ENCODE results near the gene AMBP.

The AMBP gene

GRCh38 chr9:114071197-114071795 is 6.8 kb downstream of the AMBP start:
- DNase-seq: no peak

GRCh38 chr9:114070188-114071103 is 7.7 kb downstream of the AMBP start:
- no peak for DNase-seq

DNA sequence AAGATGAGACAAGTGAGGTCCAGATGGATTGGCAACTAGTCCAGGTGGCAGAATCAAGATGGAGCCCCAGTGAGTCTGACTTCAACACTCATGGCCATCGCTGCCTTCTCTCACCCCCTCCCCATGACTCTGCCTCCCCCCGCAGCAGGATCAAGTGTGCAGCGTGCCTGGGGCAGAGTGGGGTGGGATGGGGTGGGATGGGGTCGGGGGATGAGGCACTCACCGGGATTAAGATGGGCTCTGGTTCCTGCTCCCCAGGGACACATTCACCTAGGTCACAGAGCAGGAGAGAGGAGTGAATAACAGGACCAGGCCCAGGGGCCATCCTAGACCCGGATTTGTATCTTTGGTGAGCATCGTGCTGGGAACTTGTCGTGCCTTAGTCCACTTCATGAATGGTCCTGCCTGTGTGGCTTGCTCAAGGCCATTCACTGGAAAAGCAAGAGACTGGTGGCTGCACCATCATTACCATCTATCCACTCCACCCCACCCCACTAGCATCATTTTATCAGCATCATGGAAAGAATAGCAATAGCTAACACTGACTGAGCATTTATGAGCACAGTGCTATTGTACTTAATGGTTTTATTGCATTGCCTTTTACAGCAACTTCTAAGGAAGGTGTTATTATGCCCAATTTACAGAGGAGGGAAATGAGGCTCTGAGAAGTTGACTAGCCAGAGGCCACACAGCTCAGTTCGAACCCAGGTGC is 8.5 kb downstream of the AMBP start:
- DNase-seq: no peak

DNA sequence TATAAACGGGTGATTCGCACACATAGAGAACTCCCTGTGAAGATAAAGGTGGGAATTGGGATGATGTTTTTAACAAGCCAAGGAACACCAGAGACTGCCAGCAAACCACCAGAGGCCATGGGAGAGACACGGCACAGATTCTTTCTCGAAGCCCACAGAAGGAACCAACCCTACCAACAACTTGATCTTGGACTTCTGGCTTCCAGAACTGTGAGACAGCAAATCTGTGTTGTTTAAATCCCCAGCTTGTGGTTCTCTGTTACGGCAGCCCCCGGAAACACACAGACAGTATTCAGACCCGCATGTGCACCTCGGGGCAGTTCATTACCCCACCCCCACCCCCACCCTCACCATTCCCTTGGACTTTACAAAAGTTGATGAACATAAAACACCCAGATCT is 12.8 kb downstream of the AMBP start:
- no peak for DNase-seq

- no peak for DNase-seq
Observed at GRCh38 chr9:114061830-114062474, 16.1 kb downstream of the AMBP start.

- no peak for DNase-seq
Observed at GRCh38 chr9:114061292-114061691, 16.8 kb downstream of the AMBP start.

DNA sequence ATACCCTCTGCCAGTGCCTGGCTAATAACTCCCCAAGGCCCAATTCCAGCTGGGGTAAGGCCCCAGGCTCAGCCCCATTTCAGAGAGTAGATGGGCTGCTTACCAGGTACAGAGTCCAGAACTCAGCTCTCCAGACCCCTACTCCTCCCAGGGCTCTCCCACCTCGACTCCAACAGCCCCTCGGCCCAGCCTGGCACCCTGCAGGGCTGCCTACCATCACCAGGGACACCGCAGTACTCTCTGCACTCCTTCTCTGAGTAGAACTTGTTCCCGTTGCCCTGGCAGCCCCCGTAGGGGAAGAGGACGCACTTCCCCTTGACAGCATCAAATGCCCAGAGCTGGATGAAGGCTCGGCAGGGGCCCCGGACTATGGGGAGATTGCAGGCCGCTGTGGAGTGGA is 17.4 kb downstream of the AMBP start:
- no peak for DNase-seq

- DNase-seq: no peak
Observed at GRCh38 chr9:114060070-114060469, 18.0 kb downstream of the AMBP start.

DNA sequence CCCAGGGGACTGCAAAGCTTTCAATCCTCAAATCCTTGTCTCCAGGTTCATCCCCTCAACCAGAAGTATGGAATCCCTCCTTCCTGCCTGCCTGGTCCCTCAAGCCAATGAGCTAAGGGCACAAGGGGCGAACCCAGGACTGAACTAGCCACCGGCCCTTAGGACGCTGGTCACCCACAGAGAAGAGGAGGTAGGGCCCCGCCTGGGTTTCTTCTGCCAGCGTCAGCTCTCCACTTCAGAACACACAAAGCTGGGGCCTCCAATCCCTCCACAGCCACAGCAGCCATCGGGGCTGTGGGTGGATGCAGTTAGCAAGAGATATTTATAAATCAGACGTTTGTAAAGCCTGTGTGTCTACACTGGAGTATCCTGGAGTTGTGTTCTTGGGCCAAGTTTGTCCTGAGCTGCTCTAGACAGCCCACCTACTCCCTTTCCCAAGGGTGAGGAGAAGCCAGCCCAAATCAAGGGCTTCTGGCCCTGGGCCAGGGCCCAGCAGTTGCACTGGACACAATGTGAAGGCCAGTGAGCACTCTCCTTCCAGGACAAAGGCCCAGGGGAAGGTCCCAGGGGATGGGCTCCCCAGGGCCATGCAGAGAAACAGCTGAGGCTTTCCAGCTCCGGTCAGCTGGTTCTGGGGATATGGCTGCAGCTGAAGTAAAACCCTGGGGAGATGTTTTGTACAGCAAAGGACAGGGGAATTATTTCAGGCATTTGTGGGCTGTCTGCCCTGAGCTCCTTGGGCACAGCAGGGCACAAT is 18.9 kb downstream of the AMBP start:
- no peak for DNase-seq

GRCh38 chr9:114058688-114059046 is 19.4 kb downstream of the AMBP start:
- no peak for DNase-seq

DNA sequence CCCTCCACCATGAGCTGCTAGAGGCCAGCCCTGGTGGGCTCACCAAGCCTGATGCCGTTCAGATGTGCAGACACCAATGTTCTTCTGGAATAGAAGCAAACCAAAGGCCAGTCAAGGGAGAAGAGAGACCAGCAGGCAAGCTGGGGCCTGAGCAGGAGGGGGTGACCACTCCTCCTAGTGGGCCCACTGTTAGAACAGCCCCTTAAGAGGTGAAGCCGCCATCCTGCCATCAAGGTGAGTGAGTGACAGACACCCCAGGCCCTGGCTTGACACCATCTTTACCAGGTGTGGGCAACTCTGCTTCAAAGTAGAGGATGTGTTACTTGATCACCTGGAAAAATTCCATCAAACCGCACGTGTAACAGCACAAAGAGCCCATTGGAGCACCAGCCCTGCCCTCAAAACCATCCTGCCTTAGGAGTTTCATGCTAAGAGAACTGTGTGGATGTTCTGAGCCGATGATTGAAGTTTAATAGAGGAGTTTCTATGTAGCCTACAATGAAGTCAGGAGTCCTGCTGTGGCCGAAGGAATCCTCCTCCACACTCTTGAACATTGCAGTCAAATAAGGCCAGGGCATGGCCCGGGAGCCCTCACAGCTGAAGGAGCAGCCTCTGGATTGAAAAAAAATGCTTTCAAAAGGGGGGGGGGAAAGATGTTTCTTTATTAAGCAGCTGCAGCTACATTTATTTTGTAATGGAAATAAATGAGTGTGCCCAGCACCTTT is 20.8 kb downstream of the AMBP start:
- DNase-seq: no peak

DNA sequence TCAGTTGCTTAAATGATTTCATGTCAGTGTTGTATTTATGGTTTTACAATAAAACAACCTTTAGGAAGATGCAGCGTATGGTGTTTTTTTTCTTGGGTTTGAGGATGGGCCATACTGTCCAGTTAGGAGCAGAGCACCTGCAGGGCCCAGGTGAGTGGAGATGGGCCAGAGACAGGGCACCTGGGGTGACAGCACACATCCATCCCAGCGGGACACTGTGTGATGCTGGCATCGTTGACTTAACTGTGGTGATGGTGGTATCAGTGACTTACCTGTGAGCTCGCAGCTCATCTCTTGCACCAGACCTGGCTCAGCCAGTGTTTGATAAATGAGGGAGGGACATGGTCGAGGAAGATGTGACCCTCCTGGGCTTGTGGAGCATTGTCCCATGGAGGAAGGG is 21.6 kb downstream of the AMBP start:
- no peak for DNase-seq

DNA sequence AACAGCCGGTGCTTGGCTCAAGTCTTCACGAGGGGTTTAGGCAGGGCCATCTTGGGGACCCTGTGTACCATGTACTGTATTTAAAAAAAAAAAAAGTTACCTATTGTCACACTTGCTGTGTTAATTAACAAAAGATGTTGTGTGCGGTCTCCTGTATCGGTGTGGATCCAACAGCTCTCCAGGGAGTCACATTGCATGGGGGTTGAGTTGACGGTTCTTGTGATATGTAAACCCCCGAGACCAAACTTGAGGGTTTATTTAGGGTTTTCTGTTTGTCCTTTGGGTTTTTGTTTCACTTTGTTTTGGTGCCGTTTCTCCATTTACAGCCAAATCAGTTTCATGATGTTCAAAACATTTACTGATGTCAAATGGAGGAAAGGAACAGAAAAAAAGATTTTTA is 22.2 kb downstream of the AMBP start:
- no peak for DNase-seq

DNA sequence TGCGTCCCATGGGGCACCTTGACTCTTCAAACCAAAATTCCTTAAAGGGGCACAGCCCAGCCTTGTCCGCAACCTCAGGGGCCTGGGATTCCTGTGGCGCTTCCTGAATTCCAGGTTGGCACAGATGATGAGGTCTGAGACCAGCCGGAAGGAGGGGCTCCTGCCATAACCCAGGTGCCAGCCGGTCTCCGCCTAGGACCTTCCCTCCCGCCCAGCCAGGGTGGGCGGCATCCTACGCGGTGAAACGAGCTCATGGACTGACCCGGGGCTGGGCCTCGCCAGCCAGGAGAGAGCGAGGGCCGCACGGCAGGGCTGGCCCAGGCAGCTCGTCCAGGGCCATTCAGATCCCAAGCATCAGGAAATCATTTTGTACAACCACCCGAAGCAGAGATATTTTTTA is 23.0 kb downstream of the AMBP start:
- no peak for DNase-seq

DNA sequence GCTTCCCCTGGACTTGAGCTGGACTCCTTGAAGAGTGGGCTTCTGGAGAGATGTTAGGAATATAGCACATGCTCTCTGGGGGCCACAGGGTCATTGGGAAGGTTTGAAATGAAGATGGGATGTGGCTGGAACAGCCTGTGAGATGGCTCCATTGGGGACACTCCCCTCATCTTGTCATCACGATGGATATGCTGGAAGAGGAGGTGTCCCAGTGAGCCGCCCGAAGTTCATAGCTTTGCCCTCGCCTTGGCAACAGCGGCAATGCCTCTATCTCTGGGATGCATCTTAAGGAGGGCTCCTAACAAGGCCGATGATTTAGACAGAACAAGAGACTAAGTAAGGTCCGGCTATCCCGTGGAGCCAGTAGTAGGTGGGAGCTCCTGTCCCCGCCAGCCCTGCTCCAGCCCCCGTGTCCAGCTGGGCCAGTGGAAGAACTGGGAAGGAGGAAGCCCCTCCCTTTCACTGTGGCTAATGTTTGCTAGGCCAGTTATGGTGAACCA is 23.9 kb downstream of the AMBP start:
- DNase-seq: no peak

DNA sequence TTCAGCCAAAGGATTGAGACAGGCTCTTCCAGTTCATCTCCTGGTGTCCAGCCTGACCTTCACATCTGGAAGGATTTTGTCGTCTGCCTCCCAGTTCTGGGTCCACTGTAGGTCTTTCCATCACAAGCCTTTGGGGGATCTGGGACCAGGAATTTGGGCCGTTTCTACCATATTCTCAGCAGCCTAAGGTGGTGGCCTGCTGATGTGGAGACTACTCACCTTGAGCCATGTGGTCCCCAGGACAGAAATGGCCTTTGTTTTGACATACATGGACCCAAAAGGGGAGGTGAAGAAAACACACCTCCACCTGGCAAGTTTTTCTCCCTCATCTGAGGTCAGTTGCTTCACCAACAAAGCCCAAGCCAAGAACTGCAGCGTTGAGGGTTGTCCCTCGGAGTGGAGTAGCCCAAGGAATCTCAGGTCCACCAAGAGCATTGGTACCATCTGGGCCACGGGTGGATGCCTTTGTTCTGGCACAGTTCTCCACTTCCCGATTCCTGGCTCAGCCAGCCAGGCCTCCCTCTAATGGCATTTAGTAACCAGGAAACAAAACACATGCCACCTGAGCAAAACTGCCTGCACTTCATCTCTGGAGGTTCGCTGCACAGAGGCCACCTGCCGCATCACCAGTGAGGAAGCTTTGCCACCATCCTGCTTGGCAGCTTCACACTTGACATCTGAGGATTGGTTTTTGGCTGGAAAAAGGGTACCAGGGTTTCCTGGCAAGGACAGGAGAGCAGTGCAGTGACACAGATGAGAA is 24.7 kb downstream of the AMBP start:
- DNase-seq: no peak

DNA sequence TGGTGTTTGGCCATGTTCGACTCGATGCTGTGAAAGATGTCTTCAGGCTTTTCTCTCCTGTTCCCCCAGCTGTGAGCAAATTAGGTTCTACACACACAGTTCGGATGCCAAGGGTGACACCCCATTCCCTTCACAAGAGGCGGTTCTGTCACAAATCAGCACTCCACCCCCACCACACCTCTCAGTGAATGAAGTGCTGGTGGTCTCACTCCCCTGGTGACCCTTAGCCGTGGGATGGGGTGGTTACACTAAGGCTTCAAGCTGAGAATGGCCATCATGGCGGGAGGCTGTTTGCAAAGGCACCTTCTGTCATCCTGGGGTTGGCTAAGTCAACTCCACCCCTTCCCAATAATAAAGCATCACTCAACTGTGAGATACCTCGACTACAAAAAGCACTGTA is 26.4 kb downstream of the AMBP start:
- DNase-seq: no peak

GRCh38 chr9:114051281-114051680 is 26.8 kb downstream of the AMBP start:
- no peak for DNase-seq

GRCh38 chr9:114050646-114051045 is 27.5 kb downstream of the AMBP start:
- no peak for DNase-seq

DNA sequence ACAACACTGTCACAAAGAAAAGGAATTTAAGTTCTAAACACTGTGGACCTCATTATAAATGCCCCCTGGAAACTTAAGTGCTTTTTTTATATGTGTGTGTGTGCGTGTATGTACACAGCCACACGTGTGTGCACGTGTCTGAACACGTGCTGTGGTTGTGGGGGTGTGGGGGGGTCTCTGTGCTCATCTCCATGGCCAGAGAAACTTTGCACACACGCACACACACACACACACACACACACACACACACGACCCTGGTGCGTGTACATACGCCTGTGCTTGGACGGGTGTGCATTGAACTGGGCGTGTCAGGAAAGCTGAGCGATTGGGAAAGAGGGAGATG is 27.9 kb downstream of the AMBP start:
- DNase-seq: no peak

Data from activated naive CD4-positive, alpha-beta T cell treated with Interleukin-2 at 50 U/mL for 16 hours (primary cell).